ENCODE measurements around the gene PMF1. TPM values are rescaled to one million over a fixed set of nuclear protein-coding genes. Genes with fewer than 3 reads are reported as not detected.

Gene PMF1
- total and polyA plus RNA-seq, 2 experiments from 2014 or later = 112 to 118 TPM

- TF ChIP-seq, protein P1, sequence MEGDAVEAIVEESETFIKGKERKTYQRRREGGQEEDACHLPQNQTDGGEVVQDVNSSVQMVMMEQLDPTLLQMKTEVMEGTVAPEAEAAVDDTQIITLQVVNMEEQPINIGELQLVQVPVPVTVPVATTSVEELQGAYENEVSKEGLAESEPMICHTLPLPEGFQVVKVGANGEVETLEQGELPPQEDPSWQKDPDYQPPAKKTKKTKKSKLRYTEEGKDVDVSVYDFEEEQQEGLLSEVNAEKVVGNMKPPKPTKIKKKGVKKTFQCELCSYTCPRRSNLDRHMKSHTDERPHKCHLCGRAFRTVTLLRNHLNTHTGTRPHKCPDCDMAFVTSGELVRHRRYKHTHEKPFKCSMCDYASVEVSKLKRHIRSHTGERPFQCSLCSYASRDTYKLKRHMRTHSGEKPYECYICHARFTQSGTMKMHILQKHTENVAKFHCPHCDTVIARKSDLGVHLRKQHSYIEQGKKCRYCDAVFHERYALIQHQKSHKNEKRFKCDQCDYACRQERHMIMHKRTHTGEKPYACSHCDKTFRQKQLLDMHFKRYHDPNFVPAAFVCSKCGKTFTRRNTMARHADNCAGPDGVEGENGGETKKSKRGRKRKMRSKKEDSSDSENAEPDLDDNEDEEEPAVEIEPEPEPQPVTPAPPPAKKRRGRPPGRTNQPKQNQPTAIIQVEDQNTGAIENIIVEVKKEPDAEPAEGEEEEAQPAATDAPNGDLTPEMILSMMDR (conservative IDR thresholded peaks at IDR 0.05; ENCODE audit: low read depth in 2 of 2) = no peak
- no peak for TF ChIP-seq EZH2 (IDR thresholded peaks at IDR 0.05; ENCODE audit: low read depth, unreplicated experiment)
- no peak for TF ChIP-seq POLR2AphosphoS5 (IDR thresholded peaks at IDR 0.05; ENCODE audit: low read depth)
- TF ChIP-seq, protein P2, sequence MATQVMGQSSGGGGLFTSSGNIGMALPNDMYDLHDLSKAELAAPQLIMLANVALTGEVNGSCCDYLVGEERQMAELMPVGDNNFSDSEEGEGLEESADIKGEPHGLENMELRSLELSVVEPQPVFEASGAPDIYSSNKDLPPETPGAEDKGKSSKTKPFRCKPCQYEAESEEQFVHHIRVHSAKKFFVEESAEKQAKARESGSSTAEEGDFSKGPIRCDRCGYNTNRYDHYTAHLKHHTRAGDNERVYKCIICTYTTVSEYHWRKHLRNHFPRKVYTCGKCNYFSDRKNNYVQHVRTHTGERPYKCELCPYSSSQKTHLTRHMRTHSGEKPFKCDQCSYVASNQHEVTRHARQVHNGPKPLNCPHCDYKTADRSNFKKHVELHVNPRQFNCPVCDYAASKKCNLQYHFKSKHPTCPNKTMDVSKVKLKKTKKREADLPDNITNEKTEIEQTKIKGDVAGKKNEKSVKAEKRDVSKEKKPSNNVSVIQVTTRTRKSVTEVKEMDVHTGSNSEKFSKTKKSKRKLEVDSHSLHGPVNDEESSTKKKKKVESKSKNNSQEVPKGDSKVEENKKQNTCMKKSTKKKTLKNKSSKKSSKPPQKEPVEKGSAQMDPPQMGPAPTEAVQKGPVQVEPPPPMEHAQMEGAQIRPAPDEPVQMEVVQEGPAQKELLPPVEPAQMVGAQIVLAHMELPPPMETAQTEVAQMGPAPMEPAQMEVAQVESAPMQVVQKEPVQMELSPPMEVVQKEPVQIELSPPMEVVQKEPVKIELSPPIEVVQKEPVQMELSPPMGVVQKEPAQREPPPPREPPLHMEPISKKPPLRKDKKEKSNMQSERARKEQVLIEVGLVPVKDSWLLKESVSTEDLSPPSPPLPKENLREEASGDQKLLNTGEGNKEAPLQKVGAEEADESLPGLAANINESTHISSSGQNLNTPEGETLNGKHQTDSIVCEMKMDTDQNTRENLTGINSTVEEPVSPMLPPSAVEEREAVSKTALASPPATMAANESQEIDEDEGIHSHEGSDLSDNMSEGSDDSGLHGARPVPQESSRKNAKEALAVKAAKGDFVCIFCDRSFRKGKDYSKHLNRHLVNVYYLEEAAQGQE (IDR thresholded peaks at IDR 0.05; ENCODE audit: unreplicated experiment) = no peak
- no peak for TF ChIP-seq CREB1 (CRISPR knock-in tag; IDR thresholded peaks at IDR 0.05; ENCODE audit: low read depth)
- TF ChIP-seq ZNF331 (CRISPR knock-in tag; IDR thresholded peaks at IDR 0.05; ENCODE audit: low read depth) = no peak
- TF ChIP-seq JUNB (IDR thresholded peaks at IDR 0.05; ENCODE audit: unreplicated experiment) = no peak
- no peak for TF ChIP-seq STAT1 (IDR thresholded peaks at IDR 0.05; ENCODE audit: unreplicated experiment)
- TF ChIP-seq ETS1 (IDR thresholded peaks at IDR 0.05) = no peak
These were observed 9.3 kb downstream of the PMF1 start (continued) for GRCh38 chr1:156221986-156222692.

GRCh38 chr1:156225677-156226014 is 12.8 kb downstream of the PMF1 start:
- Mint-ChIP-seq H3K27ac (peak overlapping the region; percentile 19), H3K9me3 (no peaks in the 10 kb centered on the region), H3K4me3 (no peak overlapping the region), H3K36me3 (ENCODE audit: low read depth) (peaks cover 55% of the 10 kb centered on the region), H3K27me3 (ENCODE audit: insufficient read depth, low read depth, poor library complexity) (no peaks in the 10 kb centered on the region), H3K4me1 (peaks cover 4% of the 10 kb centered on the region; the same call in 2 of the 3 replicates)
- DNase-seq (ENCODE audit: low spot score) (no peak), ATAC-seq (no peak)
- Histone ChIP-seq H3K4me3 (no peak overlapping the region), H4K20me1 (replicated peaks; ENCODE audit: insufficient read depth) (0 out of 2 replicates have a peak, but pooled peaks cover 3% of the 10 kb centered on the region), H2AFZ (no peak overlapping the region), H3F3A (replicated peaks; ENCODE audit: low read depth) (peaks cover 20% of the 10 kb centered on the region), H3K27me3 (ENCODE audit: insufficient read depth) (no peaks in the 10 kb centered on the region), H3K27ac (ENCODE audit: low read depth) (0 out of 2 replicates have a peak overlapping the region, but pooled peaks have one; percentile 9), H3K36me3 (ENCODE audit: insufficient read depth) (peaks cover 17% of the 10 kb centered on the region; the same call in 1 of the 2 replicates), H3K79me2 (replicated peaks; ENCODE audit: insufficient read depth) (peaks cover 9% of the 10 kb centered on the region; the same call in 1 of the 2 replicates), H3K9me2 (ENCODE audit: insufficient read depth) (no peaks in the 10 kb centered on the region), H3K4me1 (ENCODE audit: insufficient read depth) (no peaks in the 10 kb centered on the region), H3K4me2 (no peak overlapping the region)
- TF ChIP-seq NANOG (IDR thresholded peaks at IDR 0.05; ENCODE audit: borderline replicate concordance) (no peak), EZH2 (IDR thresholded peaks at IDR 0.05; ENCODE audit: low read depth, unreplicated experiment) (no peak), JUNB (IDR thresholded peaks at IDR 0.05; ENCODE audit: unreplicated experiment) (no peak), POLR2AphosphoS5 (IDR thresholded peaks at IDR 0.05; ENCODE audit: low read depth) (no peak)
- TF ChIP-seq, protein P2 (IDR thresholded peaks at IDR 0.05; ENCODE audit: unreplicated experiment) = no peak
